SKM-1 (cell line): ENCODE data around the gene PLEKHA7.
A peak's percentile ranks its signal among the peaks of the same experiment; 100 is the strongest.
"Not testable (repeated sequence)": the region's sequence is repeated elsewhere in the genome, so short reads cannot be mapped to it uniquely, and the experiment has no call there.

ENCODE experiments used
- DNase-seq: peaks from one replicate; lab custom pipeline; 2025; ENCODE audit not compliant: unreplicated experiment; lab: John Stamatoyannopoulos, UW

The PLEKHA7 gene

GRCh38 chr11:17014321-17014832, at the start of gene PLEKHA7:
TSS of gene PLEKHA7 (minus strand) at chr11:17014414. CDS start at chr11:17014401, 13 bp downstream.
- DNase-seq = no peak

- DNase-seq = peak; percentile 29
Measured at GRCh38 chr11:17063171-17064002, 49.2 kb upstream of the PLEKHA7 start.

- not testable (repeated sequence) for DNase-seq
Measured at GRCh38 chr11:17051146-17051545, 36.9 kb upstream of the PLEKHA7 start.

- DNase-seq = not testable (repeated sequence)
Measured at GRCh38 chr11:17048491-17048890, 34.3 kb upstream of the PLEKHA7 start.

- no peak for DNase-seq
Measured at GRCh38 chr11:17046690-17047089, 32.5 kb upstream of the PLEKHA7 start.

GRCh38 chr11:17036666-17037658, 22.7 kb upstream of the PLEKHA7 start:
- DNase-seq = no peak

- not testable (repeated sequence) for DNase-seq
Measured at GRCh38 chr11:17034027-17034426, 19.8 kb upstream of the PLEKHA7 start.

GRCh38 chr11:17026487-17027082, 12.4 kb upstream of the PLEKHA7 start:
- DNase-seq = no peak

GRCh38 chr11:17024924-17025323, 10.7 kb upstream of the PLEKHA7 start:
- DNase-seq = no peak

GRCh38 chr11:17021511-17021910, 7.3 kb upstream of the PLEKHA7 start:
- DNase-seq = no peak

GRCh38 chr11:17020831-17021230, 6.6 kb upstream of the PLEKHA7 start:
- DNase-seq = no peak

- DNase-seq = no peak
Measured at GRCh38 chr11:17019232-17019631, 5.0 kb upstream of the PLEKHA7 start.

GRCh38 chr11:17015627-17016126, 1.5 kb upstream of the PLEKHA7 start:
- no peak for DNase-seq

- peak; percentile 24 for DNase-seq
Measured at GRCh38 chr11:17014833-17015626, 816 bp upstream of the PLEKHA7 start.

GRCh38 chr11:17013548-17014320, 480 bp downstream of the PLEKHA7 start:
- no peak for DNase-seq

GRCh38 chr11:17012712-17013547, 1.3 kb downstream of the PLEKHA7 start:
- DNase-seq = no peak

- no peak for DNase-seq
Measured at GRCh38 chr11:17012179-17012578, 2.0 kb downstream of the PLEKHA7 start.

- DNase-seq = no peak
Measured at GRCh38 chr11:17010851-17011420, 3.3 kb downstream of the PLEKHA7 start.
